HG02973 (cell line): ENCODE results near the gene CTDNEP1.

Experiments
- ATAC-seq: cut with Tn5 transposase; IDR thresholded peaks from one replicate; pipeline ENCODE4 v1.9.1; 2021; ENCODE audit warnings: moderate library complexity; ENCODE audit not compliant: unreplicated experiment

The CTDNEP1 gene

GRCh38 chr17:7251661-7252175, at the start of gene CTDNEP1:
Gene CTDNEP1, minus strand, starts transcription at chr17:7251734. Its CDS starts 438 bp downstream, at chr17:7251296.
- ATAC-seq: peak; percentile 77

GRCh38 chr17:7296189-7296861, 44.8 kb upstream of the CTDNEP1 start:
- ATAC-seq: no peak

- no peak for ATAC-seq
These were observed 44.0 kb upstream of the CTDNEP1 start for GRCh38 chr17:7295230-7296180.

GRCh38 chr17:7294614-7295153, 43.1 kb upstream of the CTDNEP1 start, which contains the start of gene YBX2:
Gene YBX2, minus strand, starts transcription at chr17:7294639. Its CDS starts 139 bp downstream, at chr17:7294500.
- no peak for ATAC-seq

- no peak for ATAC-seq
These were observed 42.5 kb upstream of the CTDNEP1 start for GRCh38 chr17:7293816-7294613.

GRCh38 chr17:7293159-7293558, 41.6 kb upstream of the CTDNEP1 start:
- ATAC-seq: no peak

GRCh38 chr17:7292729-7293128, 41.2 kb upstream of the CTDNEP1 start:
- no peak for ATAC-seq

- no peak for ATAC-seq
These were observed 40.7 kb upstream of the CTDNEP1 start for GRCh38 chr17:7292194-7292593.

- no peak for ATAC-seq
These were observed 39.2 kb upstream of the CTDNEP1 start for GRCh38 chr17:7290685-7291084.

- no peak for ATAC-seq
These were observed 38.6 kb upstream of the CTDNEP1 start for GRCh38 chr17:7290166-7290565.

- no peak for ATAC-seq
These were observed 37.9 kb upstream of the CTDNEP1 start for GRCh38 chr17:7289256-7290032.

GRCh38 chr17:7285679-7286078, 34.1 kb upstream of the CTDNEP1 start:
- ATAC-seq: no peak

GRCh38 chr17:7284911-7285310, 33.4 kb upstream of the CTDNEP1 start:
- ATAC-seq: no peak

- ATAC-seq: no peak
These were observed 32.1 kb upstream of the CTDNEP1 start for GRCh38 chr17:7283471-7284216.

- no peak for ATAC-seq
These were observed 31.3 kb upstream of the CTDNEP1 start for GRCh38 chr17:7282752-7283321.

- ATAC-seq: no peak
These were observed 30.6 kb upstream of the CTDNEP1 start for GRCh38 chr17:7281953-7282751.

- ATAC-seq: no peak
These were observed 29.8 kb upstream of the CTDNEP1 start, which contains the start of gene SLC2A4 for GRCh38 chr17:7281074-7281952. Gene SLC2A4, plus strand, starts transcription at chr17:7281718. Its CDS starts 217 bp downstream, at chr17:7281935.
